GM19043 (cell line): ENCODE measurements around the gene MUC2.

ENCODE experiments used
- ATAC-seq: cut with Tn5 transposase; IDR thresholded peaks from one replicate; pipeline ENCODE4 v1.9.1; 2021; ENCODE audit warnings: low read depth; ENCODE audit not compliant: unreplicated experiment

MUC2 gene

DNA sequence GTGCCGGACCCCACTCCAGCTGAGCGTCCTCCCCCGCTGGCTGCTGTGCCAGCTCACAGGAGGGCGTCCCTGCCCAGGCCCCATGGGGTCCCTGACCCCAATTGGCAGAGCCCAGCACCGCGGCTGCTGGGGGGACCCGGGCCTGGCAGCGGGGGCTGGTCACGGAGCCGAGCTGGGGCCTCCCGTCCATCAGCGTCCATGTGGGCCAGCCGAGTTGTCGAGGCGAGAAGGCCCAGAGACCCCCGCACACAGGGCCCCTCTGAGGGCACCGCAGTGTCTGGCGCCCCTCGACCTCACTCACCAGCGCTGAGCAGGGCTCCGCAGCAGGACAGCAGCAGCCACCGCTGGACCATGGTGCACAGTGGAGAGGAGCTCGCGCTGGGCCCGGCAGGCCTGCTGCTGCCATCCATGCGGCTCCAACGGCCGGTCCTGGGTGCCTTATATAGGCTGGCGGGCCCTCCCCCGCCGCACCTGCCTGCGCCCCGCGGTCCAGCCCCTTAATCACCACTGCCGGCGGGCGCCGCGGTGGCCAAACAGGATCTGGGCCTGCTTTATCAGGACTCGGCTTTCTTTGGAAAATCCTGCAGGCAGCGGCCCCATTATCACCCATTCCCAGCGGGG, 38.3 kb upstream of the MUC2 start, which contains the start of gene MUC6:
Gene MUC6 (minus strand): TSS at position 416 of the 621 bp plus-strand sequence. CDS start 63 bp downstream, at position 353.
- no peak for ATAC-seq

DNA sequence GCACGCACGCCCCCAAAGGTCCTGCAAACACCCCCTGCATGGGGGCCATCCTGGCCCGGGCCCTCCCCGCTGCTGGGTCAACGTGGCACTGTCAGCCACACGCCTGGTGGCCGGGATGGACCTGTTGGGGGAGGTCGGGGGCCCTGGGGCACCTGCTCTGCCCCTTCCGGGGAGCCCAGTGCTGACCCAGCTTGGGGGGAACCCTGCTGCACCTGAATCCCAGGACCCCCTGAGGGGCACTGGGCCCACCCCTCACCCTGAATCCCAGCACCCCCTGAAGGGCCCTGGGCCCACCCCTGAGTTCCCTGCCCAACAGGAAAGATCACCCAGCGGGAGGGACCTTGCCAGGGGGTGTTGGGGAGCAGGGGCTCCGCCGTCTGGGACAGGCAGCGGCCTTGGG, 37.7 kb upstream of the MUC2 start:
- no peak for ATAC-seq

DNA sequence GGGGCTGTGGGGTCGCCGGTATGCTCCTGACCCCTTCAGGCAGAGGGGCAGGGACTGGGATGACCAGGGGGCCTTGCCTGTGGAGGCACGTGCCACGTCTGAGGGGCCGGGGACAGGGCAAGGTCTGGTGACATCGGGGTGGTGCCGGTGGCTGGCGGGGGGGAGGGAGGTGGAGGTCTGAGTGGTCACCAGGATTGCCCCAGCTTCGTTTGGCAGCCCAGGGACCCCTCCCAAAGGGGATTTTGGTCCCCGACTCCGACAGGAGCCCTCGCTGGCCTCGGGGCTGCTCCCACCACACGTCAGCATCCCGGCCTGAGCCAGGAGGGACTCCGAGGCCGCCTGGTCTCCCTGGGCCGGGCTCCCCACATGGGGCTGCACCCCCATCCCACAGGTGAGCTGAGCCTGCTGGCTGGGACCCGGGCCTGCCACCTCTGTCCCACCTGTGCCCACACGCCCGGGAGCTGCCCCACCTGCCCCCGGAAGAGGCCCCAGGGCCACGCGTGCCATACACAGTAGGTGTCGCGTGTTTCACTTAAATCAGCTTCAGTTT, 37.1 kb upstream of the MUC2 start:
- no peak for ATAC-seq

DNA sequence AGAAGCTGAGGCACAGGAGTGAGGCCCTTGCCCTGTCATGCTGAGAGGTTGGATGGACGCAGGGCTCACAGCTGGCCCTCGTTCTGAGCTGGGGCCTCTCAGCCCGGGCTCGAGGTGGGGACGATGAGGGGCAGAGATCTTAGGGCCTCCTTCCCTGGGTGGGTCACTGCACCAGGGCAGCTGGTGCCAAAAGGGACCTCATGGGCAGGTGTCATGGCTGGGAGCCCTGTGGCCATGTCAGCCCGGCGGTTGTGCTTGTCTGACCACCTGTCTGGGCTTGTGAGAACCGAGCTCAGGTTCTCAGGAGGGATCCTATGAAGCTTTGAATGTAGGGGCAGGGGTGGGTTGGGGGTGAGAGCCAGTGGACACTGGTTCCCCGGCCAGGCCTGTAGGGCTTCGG, 36.3 kb upstream of the MUC2 start:
- ATAC-seq, result no peak

DNA sequence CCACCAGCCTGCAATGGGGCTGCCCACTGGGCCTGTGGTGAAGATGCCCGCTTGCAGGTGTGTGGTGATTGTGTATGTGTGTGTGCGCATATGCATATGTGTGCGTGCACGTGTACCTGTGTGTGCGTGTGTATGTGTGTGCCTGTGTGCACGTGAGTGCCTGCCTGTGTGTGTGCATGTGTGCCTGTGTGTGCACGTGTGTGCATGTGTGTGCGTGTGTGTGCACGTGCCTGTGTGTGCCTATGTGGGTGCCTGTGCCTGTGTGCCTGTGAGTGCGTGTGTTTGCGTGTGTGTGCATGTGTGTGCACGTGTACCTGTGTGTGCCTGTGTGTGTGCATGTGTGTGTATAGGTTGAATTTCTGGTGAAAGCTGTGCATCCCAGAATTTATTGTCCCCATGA, 35.8 kb upstream of the MUC2 start:
- no peak for ATAC-seq

DNA sequence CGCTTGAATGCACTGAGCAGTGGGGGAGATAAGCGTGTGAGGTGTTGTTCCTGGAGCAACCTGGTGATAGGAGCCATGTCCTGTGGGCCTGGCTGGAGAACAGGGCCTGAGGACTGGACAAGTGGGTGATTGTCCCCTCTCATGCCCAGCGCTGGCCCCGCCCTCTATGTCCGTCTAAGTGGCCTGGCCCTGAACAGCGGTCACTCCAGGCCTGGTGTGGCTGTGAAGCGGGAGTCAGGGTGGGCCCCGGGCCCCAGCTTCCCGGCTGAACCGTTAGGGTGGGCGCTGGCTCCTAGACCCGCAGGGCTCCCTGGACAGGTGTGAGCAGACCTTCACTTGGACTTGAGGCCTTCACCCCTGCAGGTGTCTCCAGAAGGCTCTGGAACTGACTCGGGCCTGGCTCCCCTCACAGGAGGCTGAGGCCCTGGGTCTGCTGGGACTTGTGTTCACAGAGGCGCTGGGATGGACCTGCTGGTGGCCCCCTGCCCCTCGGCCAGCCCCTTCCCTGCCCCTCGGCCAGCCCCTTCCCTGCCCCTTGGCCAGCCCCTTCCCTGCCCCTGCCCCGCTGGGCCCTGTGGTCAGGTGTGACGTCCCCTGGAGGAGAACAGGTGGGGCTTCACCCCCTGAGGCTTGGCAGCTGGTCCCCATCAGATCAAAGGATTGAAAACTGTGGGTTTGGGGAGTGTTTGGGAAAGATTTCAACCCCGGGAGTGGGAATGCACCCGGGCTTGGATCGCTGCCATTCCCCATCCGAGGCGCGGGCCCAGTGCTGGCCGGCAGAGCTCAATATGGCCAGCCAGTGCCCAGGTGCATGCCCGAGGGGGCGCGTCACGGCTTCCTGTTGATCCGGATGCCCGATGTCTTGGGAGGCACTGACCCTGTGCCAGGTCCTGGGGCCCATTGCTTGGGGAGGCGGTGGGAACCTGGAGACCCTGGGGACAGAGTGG, 34.9 kb upstream of the MUC2 start:
- ATAC-seq, result no peak

DNA sequence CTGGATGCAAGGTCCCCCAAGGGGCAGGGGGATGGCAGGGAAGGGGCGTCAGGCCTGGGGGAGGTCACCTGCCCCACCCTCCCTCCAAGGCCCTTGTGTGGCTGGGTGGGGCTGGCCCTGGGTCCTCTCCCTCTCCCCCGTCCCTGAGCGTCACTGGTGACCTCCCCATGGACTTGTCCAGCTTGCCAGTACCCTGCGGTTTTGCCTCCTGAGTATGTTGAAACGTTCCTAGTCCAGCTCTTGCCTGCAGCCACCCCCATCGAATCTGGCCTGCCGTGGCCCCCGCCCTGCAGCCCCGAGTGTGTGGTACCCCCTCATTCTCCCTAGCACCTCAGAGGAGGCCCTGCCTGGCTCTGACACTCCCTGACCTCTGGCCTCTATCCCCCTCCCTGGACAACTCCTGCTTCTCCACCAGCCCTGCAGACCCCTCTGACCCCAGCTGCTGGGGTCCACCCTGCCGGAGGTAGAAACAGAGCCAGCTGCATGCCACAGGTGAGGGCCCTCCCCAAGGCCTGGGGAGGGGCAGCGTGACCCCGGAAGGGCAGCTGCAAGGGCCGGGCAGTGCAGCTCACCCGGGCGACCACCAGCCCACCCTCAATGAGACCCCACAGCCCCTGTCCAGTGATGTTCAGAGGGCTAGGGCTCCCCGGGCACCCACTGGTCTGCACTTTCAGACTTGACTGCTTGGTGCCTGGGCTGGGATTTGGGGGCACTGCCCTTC, 34.1 kb upstream of the MUC2 start:
- no peak for ATAC-seq

DNA sequence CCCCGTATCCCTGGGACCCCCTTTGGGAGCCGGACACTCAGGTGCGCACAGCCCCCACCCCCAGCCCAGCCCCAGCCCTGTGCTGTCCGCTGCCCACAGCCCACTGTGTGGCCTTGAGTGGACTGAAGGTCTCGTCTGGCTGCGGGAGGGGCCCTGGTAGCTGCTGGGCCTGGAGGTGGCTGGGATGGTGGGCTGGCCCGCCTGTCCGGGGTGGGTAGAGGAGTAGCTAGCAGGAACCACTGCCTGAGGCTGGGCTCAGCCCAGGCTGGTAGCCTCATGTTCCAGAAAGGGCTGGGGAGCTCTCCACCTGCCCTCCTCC, 33.6 kb upstream of the MUC2 start:
- no peak for ATAC-seq

DNA sequence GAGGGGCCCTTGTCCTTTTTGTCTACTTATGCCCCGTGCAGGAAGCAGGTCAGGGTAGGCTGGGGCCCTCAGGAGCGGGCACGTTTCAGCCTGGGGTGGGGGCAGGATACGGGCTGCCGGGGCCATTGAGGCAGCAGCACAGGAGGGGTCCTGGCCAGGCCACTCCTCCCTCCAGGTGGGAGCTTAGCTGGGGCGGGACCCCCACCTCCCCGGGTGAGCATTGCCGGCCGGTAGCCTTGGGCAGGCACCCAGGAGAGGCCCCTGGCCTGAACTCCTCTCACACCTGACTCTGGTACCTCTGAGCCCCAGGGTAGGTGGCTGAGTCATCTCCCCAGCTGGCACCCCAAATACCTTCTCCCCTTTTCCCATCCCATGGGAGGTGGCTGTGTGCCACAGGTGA, 33.2 kb upstream of the MUC2 start:
- ATAC-seq, result no peak

DNA sequence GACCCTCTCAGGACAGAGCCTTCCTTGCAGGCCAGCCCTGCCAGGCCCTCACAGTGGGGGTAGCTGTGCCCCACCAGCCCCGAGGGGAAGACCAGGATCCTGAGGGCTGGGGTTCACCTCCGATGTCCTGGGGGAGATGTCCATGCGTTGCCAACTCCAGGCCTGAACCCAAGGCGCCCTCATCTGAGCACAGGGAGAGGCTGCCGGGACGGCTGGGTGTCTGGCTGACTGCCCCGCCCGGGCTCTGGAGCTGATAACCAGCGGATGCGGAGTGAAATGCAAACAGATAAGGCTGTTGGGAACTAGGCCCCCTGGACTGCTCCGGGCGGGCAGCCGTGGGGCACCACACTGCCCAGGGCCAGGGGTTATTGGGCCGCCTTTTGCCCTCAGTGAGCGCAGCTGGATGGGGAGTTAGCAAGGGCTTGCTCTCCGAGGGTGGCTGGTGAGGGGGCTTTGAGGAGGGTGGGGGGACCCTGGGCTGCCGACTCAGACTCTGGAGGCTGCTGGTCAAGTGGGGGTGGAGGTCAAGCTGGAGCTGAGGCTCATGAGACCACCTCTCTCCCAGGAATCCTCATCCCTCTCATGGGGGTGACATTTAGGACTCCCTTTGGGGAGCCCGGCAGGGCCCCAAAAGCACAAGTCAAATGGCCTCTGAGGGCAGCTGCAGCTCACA, 32.6 kb upstream of the MUC2 start:
- no peak for ATAC-seq

DNA sequence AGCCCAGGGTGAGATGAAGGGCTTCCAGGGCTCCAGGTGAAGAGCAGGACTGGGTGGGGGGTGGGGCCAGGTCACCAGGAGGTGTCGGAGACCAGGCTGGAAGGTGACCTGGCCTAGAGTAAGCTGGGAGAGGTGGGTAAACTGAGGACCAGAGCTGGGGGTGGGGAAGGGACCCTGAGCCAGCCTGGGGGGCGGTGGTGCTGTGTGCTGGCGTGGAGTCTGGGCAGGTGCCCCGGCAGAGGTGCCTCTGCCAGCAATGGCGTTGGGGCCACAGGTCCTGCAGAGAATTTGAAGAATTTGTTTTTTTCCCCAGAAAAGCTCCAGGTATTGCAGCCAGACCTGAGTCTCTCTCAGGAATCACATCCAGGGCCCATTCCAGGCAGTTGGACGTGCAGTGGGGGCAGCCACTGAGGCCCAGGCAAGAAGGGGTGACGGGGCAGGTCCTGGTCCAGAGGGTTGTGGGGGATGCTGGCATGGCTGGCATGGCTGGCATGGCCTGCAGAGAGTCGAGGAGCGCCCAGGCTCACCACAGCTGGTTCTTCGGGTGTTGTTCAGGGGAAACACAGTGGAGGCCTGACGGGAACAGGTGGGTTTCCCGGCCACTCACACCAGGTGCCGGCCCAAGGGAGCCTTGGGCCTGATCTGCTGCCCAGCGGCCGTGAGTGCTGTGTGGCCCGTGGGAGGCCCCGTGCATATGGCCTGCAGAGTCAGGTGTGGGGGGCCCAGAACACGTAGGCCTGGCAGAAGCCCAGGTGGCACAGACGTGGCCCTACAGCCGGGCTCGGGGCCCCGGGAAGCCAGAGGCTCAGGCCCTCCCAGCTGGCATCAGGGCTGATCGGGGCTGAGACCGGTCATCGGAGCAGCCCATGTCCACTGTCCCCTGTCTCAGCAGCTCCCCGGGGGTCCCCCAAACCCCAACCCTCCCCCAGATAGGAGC, 31.8 kb upstream of the MUC2 start:
- ATAC-seq, result no peak

DNA sequence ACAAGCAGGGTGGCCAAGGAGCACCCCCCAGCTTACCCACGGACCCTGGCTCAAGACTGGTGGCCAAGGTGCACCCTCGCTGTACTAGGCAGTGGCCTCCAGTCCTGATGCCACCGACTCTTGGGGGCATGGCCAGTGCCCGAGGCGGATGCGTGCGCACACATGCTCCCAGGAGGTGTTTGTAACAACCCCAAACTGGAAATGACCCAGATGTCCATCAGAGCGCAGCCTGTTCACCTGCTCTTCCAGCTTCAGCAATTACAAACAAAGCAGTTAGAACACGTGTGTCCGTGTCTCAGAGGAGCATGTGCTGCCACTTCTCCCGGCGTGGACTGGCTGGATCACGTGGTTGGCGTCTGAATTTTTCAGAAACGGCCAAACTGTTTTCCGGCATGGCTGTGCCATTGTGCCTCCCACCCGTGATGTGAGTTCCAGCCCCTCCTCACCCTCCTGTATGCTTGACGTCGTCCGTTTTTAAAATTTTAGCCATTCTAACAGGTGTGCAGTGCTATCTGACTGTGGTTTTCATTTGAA, 31.0 kb upstream of the MUC2 start:
- ATAC-seq, result no peak

DNA sequence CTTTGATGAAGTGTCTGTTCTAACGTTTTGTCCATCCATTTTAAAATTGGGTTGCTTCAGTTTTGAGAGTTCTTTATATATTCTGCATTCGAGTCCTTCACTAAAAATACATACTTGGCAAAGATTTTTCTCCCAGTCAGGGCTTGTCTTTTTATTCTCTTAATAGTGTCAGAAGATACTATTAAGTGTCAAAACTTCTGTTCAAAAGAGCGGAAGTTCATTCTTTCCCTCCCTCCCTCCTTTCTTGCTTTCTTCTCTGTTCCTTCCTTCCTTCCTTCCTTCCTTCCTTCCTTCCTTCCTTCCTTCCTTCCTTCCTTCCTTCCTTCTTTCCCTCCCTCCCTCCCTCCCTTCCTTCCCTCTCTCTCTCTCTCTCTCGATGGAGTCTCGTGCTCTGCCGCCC, 30.5 kb upstream of the MUC2 start:
- no peak for ATAC-seq

DNA sequence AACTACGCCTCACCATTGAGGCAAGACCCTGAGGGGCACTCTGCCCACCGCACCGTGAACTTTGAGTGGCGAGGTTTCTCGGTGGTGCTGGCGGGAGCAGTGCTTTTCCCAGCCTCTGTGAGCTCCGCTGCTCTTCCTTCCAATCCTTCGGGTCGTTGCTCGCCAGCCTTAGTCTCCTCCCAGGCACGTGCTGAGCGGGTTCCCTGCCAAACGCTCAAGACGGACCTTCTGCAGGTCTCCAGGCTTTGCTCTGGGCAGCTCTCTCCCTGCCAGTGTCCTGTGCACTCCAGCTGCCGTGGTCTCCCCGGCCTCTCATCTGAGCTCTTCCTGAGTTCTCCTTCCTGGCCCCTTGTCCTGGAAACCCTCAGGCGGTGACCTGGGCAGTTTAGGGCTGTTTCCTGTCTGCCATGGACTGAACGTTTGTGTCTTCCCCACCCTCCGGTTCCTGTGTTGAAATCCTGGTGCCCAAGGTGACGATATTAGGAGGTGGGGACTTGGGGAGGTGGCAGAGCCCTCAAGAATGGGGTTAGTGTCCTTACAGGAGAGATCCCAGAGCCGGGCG, 27.0 kb upstream of the MUC2 start:
- ATAC-seq, result no peak

DNA sequence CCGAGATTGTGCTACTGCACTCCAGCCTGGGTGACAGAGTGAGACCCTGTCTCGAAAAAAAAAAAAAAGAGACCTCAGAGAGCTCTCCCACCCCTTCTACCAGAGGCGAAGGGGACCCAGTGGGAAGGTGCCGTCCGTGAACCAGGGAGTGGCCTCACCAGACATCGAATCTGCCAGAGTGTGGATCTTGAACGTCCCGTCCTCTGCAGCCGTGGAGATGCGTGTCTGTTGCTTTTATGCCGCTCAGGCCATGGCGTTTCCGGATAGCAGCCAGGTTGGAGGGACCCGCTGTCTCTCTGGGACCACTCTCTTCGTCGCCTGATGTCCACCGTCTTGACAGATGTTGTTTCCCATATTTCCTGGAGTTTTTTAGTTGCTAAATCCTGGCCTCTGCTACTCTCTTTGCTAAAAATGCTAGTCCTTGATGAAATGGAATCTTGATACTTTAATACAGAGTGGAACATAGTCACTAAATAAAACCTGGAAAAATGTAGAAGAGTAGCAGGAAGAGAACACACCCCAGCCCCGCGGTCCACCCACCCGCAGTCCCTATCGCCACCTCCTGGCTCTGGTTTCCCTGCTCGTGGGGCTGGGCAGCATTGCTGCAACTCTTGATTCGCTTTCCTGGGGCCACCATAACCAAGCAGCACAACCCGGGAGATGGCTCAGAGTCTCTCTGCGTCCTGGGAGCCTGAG, 26.2 kb upstream of the MUC2 start:
- ATAC-seq, result no peak

DNA sequence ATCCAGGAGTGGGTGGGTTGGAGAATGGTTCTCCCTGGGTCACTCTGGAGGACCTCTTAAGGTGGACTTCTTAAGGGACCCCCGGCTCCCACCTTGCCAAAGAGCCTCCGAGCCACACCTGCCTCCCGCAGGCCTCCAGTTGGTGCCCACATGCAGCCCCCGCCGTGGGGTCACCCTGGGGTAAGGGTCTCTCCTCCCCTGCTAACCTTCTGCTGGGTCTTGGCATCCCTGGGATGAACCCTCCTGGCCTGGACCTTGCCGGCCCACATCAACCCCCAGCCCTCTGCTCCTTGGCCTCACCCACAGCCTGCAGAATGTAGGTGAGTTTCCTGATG, 25.6 kb upstream of the MUC2 start:
- ATAC-seq, result no peak

DNA sequence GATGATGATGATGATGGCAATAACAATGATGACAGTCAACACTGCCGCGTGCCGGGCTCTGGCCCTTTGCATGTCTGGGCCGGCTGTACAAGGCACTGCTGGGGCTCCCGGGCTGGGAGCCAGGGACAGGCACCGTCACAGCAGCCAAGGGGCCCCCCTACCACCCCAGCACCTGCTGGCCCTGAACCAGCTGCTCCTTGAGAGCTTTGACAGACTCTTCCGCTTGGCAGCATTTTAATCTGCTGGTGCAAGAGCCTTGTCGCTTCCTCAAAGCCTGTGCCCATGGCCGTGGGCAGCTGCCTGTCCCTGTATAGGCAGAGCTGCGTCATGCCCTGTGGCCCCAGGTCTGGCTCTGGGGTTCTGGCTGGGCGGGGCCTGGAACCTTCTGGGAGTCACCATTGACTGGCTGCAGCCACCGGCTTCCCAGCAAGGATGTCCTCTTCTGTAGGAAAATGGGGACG, 25.2 kb upstream of the MUC2 start:
- ATAC-seq, result no peak

DNA sequence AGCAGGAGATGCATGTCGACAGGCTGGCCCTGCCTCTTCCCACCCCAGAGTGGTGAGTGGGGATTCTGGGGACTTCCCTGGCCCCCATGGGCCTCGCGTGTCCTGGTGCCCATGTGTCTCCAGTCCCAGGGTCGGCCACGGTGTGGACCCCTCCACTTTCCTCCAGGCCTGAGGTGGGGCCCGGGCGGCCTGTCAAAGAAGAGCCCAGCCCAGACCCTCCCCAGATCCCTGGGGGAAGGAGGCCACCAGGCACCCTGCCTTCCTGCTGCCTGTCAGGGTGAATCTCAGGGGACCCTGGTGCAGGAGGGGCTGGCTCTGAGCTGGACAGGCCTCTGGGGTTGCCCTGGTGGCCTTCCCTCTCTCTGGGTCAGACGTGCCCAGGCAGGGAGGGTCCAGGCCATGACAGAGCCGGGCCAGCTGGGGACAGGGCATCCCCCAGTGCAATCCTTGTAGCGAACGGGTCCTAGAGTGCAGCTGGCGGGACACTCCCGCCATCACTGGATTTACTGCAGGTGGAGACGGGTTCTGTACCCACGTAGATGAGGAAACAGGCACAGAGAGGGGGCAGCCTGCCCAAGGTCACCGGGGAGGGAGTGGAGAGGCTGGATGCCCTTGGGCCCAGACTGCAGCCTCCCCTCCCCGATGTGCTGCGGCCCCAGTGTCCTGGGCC, 24.6 kb upstream of the MUC2 start:
- ATAC-seq, result no peak
